Nephron progenitor cell (in vitro differentiated cells): ENCODE data around the gene ARHGAP30.

Experiments
- DNase-seq: peaks from one replicate; pipeline ENCODE4 v3.0.0; 2021
- H3K27ac Mint-ChIP-seq: 2 replicates; pipeline ENCODE4 v1.8.0; 2021; ENCODE audit warnings: mild to moderate bottlenecking, moderate library complexity, mixed read lengths
- H3K27me3 Mint-ChIP-seq: 2 replicates; pipeline ENCODE4 v1.8.0; 2021; ENCODE audit warnings: mild to moderate bottlenecking, low read depth, mixed read lengths; ENCODE audit not compliant: poor library complexity
- H3K36me3 Mint-ChIP-seq: 2 replicates; pipeline ENCODE4 v1.8.0; 2021; ENCODE audit warnings: low read depth, mixed read lengths
- H3K4me1 Mint-ChIP-seq: 2 replicates; pipeline ENCODE4 v1.8.0; 2021; ENCODE audit warnings: mixed read lengths
- H3K4me3 Mint-ChIP-seq: 2 replicates; pipeline ENCODE4 v1.8.0; 2021; ENCODE audit warnings: mild to moderate bottlenecking, moderate library complexity, mixed read lengths
- H3K9me3 Mint-ChIP-seq: 2 replicates; pipeline ENCODE4 v1.8.0; 2021; ENCODE audit warnings: mild to moderate bottlenecking, moderate library complexity, mixed read lengths
- CTCF ChIP-seq: fragments of 200-600 bp; sonication (generic); IDR thresholded peaks from 2 replicates; pipeline ENCODE4 v1.5.0; 2021; ENCODE audit warnings: antibody characterized with exemption

The ARHGAP30 gene

GRCh38 chr1:161098210-161099068 is 28.7 kb upstream of the ARHGAP30 start, which contains the start of gene KLHDC9:
TSS of gene KLHDC9 (plus strand) at chr1:161098361. CDS start at chr1:161098536, 175 bp downstream.
- Mint-ChIP-seq H3K36me3 (peaks cover 21% of the 10 kb centered on the region), H3K9me3 (no peaks in the 10 kb centered on the region), H3K4me3 (peak within 1 kb of the TSS; percentile 91), H3K4me1 (peaks cover 21% of the 10 kb centered on the region), H3K27me3 (peaks cover 22% of the 10 kb centered on the region), H3K27ac (peak within 1 kb of the TSS; percentile 94)
- peak; percentile 88 for DNase-seq
- TF ChIP-seq CTCF, result peak; percentile 2

- Mint-ChIP-seq H3K9me3 (no peaks in the 10 kb centered on the region), H3K4me3 (no peak overlapping the region), H3K27ac (no peak overlapping the region), H3K4me1 (peaks cover 29% of the 10 kb centered on the region), H3K36me3 (peaks cover 12% of the 10 kb centered on the region), H3K27me3 (peaks cover 25% of the 10 kb centered on the region)
- TF ChIP-seq CTCF, result no peak
- no peak for DNase-seq
Observed at GRCh38 chr1:161096530-161096929, 26.8 kb upstream of the ARHGAP30 start.

GRCh38 chr1:161096015-161096414 is 26.3 kb upstream of the ARHGAP30 start:
- Mint-ChIP-seq H3K36me3 (peaks cover 9% of the 10 kb centered on the region), H3K27ac (no peak overlapping the region), H3K27me3 (peaks cover 25% of the 10 kb centered on the region), H3K4me3 (no peak overlapping the region), H3K9me3 (no peaks in the 10 kb centered on the region), H3K4me1 (peaks cover 31% of the 10 kb centered on the region)
- DNase-seq, result no peak
- no peak for TF ChIP-seq CTCF

- H3K27ac Mint-ChIP-seq, result no peak overlapping the region
- peaks cover 25% of the 10 kb centered on the region for H3K27me3 Mint-ChIP-seq
- H3K4me1 Mint-ChIP-seq, result peaks cover 31% of the 10 kb centered on the region
- DNase-seq, result no peak
- no peak for TF ChIP-seq CTCF
- H3K4me3 Mint-ChIP-seq, result no peak overlapping the region
- H3K36me3 Mint-ChIP-seq, result peaks cover 7% of the 10 kb centered on the region
- no peaks in the 10 kb centered on the region for H3K9me3 Mint-ChIP-seq
Observed at GRCh38 chr1:161095230-161095629, 25.5 kb upstream of the ARHGAP30 start.

- Mint-ChIP-seq H3K9me3 (no peaks in the 10 kb centered on the region), H3K27ac (no peak overlapping the region), H3K36me3 (no peaks in the 10 kb centered on the region), H3K27me3 (peaks cover 25% of the 10 kb centered on the region), H3K4me3 (no peak overlapping the region), H3K4me1 (peaks cover 27% of the 10 kb centered on the region)
- no peak for DNase-seq
- TF ChIP-seq CTCF, result no peak
Observed at GRCh38 chr1:161094481-161094880, 24.8 kb upstream of the ARHGAP30 start.

- H3K27ac Mint-ChIP-seq, result no peak overlapping the region
- no peak overlapping the region for H3K4me3 Mint-ChIP-seq
Observed at GRCh38 chr1:161092621-161093028, 22.9 kb upstream of the ARHGAP30 start.

More at GRCh38 chr1:161092621-161093028, 22.9 kb upstream of the ARHGAP30 start:
- TF ChIP-seq CTCF, result no peak
- peaks cover 21% of the 10 kb centered on the region for H3K27me3 Mint-ChIP-seq
- H3K9me3 Mint-ChIP-seq, result no peaks in the 10 kb centered on the region
- H3K4me1 Mint-ChIP-seq, result peaks cover 14% of the 10 kb centered on the region
- no peaks in the 10 kb centered on the region for H3K36me3 Mint-ChIP-seq
- DNase-seq, result no peak
